GM12875 (cell line): ENCODE results near the gene TBX6.
"Not testable (repeated sequence)": the region's sequence is repeated elsewhere in the genome, so short reads cannot be mapped to it uniquely, and the experiment has no call there.

Source experiments
- H3K4me3 ChIP-seq: one replicate; pipeline ENCODE4 v1.5.1; 2011; ENCODE audit warnings: low read depth, low read length, control low read depth
- TF ChIP-seq, protein P1 (sequence below): IDR thresholded peaks from 2 replicates; pipeline ENCODE4 v1.5.1; 2011; ENCODE audit warnings: low read depth, mild to moderate bottlenecking, control low read depth, inconsistent platforms, low read length, moderate library complexity, borderline replicate concordance; ENCODE audit not compliant: insufficient read depth

Gene TBX6

DNA sequence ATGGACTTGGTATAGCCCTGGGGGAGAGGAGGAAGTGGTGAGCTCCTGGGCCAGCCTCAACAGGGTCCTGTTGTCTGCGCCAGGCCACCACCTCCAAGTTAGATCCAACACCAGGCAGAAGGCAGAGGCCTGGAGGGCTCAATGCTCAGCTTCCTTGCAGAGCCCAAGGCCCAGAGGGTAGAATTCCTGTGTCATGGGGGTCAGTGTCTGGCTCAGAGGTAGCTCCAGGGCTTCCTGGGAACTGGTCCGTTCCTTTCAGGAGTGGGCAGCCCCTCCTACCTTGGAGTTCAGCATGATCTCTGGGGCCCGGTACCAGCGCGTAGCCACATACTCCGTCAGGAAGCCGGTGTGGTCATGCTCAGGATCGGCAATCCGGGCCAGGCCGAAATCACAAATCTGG lies 26.0 kb upstream of the TBX6 start:
- H3K4me3 ChIP-seq, result no peak overlapping the region
- TF ChIP-seq, protein P1, sequence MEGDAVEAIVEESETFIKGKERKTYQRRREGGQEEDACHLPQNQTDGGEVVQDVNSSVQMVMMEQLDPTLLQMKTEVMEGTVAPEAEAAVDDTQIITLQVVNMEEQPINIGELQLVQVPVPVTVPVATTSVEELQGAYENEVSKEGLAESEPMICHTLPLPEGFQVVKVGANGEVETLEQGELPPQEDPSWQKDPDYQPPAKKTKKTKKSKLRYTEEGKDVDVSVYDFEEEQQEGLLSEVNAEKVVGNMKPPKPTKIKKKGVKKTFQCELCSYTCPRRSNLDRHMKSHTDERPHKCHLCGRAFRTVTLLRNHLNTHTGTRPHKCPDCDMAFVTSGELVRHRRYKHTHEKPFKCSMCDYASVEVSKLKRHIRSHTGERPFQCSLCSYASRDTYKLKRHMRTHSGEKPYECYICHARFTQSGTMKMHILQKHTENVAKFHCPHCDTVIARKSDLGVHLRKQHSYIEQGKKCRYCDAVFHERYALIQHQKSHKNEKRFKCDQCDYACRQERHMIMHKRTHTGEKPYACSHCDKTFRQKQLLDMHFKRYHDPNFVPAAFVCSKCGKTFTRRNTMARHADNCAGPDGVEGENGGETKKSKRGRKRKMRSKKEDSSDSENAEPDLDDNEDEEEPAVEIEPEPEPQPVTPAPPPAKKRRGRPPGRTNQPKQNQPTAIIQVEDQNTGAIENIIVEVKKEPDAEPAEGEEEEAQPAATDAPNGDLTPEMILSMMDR, result no peak

- TF ChIP-seq, protein P1, result no peak
- no peak overlapping the region for H3K4me3 ChIP-seq
These were observed 24.8 kb upstream of the TBX6 start for GRCh38 chr16:30116291-30117207.

DNA sequence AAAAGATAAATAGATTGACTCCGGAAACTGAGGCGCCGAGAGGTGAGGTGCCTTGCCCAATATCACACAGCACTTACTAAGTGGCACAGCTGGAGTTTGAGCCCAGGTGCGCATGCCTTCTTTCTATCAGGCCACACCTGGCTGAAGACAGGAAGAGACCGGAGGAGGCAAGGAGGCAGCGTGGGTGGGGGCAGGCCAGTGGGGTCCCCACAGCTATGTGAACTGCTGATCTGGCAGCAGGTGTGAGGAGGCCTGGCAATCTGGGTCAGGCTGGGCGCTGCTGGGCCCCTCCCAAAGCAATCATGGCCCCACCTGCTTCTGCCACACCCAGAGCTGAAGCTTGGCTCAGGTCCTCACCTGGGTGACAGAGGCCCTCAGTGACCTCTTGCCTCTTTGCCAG lies 23.5 kb upstream of the TBX6 start:
- TF ChIP-seq, protein P1, result no peak
- no peak overlapping the region for H3K4me3 ChIP-seq

DNA sequence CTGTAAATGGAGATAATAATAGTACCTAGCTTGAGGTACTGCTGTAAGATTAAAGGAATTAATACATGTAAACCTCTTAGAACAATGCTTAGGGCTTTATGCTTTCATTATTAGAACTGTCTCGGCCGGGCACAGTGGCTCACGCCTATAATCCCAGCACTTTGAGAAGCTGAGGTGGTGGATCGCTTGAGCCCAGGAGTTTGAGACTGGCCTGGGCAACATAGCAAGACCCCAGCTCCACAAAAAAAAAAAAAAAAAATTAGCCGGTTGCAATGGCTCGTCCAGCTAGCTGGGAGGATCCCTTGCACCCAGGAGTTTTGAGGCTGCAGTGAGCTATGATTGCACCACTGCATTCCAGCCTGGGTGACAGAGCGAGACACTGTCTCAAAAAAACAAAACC lies 23.1 kb upstream of the TBX6 start:
- H3K4me3 ChIP-seq, result not testable (repeated sequence)

DNA sequence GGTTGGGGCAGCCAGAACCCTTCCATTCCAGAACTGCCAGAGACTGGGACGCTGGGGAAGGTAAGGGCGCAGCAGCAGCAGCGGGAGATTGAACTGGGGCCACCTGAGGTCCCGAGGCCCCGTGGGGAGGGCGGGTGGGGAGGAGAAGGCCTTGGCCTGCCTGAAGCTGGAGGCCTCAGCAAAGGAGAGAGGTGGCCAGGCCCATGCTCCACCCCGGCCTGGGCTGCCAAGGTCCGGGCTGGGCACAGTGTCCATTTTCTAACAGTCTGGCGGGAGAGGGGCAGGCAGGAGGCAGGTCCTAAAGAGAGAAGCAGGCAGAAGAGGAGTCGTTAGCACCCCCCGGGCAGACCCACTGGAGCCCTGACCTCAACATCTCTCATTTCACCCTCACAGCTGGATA lies 22.7 kb upstream of the TBX6 start:
- no peak overlapping the region for H3K4me3 ChIP-seq
- TF ChIP-seq, protein P1, result no peak

DNA sequence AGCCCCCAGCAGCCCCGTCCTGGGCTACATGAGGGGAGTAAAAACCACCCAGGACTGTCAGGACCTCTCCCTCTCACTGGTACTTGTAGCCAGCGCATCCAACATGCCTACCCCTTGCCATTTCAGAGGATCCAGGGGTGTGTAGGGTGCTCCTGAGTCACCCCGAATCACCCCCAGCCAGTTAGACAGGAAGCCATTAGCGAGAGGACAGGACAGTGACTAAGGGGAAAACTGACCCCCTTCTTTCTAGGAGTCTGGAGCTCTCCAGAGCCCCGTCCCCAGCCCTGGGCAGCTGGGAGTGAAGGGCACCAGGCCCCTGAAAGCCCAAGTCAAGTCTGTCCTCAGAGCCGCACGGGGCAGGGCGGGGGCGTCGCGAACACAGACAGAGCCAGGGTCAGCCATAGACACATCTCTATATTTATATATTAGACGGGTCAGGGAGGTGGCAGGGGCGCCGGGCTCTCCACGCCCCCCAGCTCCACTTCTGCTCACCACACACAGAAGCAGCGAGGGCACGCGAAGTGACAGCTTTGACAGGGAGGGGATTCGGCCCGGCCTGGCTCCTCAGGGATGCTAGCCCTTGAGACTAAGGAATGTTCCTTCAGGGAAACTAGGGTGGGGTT lies 22.1 kb upstream of the TBX6 start:
- TF ChIP-seq, protein P1, result no peak
- no peak overlapping the region for H3K4me3 ChIP-seq

- TF ChIP-seq, protein P1, result no peak
- H3K4me3 ChIP-seq, result no peak within 1 kb of the TSS
These were observed 21.4 kb upstream of the TBX6 start, which contains the start of gene GDPD3 for GRCh38 chr16:30113031-30113710. GDPD3 (minus strand) TSS chr16:30113537; CDS start chr16:30113478, 59 bp downstream.
